ENCODE results near the gene AGO4. TPM values are rescaled to one million over a fixed set of nuclear protein-coding genes. Genes with fewer than 3 reads are reported as not detected.
A peak's percentile ranks its signal among the peaks of the same experiment; 100 is the strongest.

The AGO4 gene
- total RNA-seq, 4 donors from 2014 or later = 4.6 to 18.1 (median 7.5) TPM

DNA sequence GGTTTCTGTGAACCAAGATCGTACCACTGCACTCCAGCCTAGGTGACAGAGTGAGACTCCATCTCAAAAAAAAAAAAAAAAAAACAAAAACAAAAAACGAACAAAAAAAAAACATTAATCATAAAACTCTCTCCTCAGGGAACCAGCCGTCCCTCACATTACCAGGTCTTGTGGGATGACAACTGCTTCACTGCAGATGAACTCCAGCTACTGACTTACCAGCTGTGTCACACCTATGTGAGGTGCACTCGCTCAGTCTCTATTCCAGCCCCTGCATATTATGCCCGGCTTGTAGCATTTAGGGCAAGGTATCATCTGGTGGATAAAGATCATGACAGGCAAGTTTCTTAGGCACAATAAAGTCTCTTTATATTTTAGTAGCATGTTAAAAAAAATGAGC is 42.9 kb downstream of the AGO4 start:
- DNase-seq = no peak
- TF ChIP-seq, protein P1, sequence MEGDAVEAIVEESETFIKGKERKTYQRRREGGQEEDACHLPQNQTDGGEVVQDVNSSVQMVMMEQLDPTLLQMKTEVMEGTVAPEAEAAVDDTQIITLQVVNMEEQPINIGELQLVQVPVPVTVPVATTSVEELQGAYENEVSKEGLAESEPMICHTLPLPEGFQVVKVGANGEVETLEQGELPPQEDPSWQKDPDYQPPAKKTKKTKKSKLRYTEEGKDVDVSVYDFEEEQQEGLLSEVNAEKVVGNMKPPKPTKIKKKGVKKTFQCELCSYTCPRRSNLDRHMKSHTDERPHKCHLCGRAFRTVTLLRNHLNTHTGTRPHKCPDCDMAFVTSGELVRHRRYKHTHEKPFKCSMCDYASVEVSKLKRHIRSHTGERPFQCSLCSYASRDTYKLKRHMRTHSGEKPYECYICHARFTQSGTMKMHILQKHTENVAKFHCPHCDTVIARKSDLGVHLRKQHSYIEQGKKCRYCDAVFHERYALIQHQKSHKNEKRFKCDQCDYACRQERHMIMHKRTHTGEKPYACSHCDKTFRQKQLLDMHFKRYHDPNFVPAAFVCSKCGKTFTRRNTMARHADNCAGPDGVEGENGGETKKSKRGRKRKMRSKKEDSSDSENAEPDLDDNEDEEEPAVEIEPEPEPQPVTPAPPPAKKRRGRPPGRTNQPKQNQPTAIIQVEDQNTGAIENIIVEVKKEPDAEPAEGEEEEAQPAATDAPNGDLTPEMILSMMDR (IDR thresholded peaks at IDR 0.05) = no peak
- TF ChIP-seq POLR2A (IDR thresholded peaks at IDR 0.05) = no peak
- intact Hi-C loops (cut with DNase I) = no loop called here
- Histone ChIP-seq H3K4me1 (peaks cover 0 to 43% (median 13%) of the 10 kb centered on the region in 3 donors), H3K27me3 (no peaks in the 10 kb centered on the region), H3K4me3 (no peak overlapping the region), H3K27ac (peak overlapping the region in 3 of 4 donors; percentile 49 to 73 (median 67)), H3K36me3 (peaks cover 0 to 85% (median 12%) of the 10 kb centered on the region in 3 donors), H3K9me3 (no peaks in the 10 kb centered on the region)
- 37 to 50% methylated on average over 5 of the region's 5 CpGs for WGBS, 2 donors

DNA sequence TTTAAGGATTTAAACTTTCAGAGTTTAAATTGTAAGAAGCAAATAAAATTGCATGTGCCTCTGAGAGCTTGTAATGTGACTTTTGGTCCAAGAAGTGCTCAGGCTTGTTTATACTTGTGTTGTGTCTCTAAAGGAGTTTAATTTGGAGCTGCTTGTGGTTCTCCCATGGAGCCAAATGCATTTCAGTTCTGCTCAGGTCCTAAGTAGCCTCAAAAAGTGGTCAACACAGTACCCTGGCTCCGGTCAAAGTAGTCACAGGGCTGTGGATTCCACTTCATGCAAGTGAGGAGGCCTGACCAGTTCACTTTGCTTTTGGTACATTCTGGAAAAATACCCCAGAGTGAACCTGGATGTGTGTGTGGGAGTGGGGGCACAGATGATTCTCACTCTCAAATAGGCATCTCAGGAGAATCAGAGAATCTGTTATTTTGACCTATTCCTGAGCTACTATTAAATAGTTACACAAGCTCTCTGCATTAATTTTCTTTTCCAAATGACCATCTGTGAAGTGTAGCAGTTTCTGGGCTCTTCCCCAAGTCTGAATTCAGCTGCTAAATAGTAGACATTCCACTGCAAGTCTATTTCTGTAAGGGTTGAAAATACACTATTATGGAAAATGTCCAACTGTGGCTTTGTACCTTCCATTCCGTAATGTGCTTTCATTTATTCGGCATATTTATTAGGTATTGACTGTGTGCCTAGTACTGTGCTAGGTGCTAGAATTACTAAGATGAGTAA is 43.5 kb downstream of the AGO4 start:
- H3K4me1 ChIP-seq = peaks cover 0 to 40% (median 13%) of the 10 kb centered on the region in 3 donors
- TF ChIP-seq, protein P1 (IDR thresholded peaks at IDR 0.05) = no peak
- DNase-seq = no peak
- 31 to 36% methylated on average over 3 of the region's 3 CpGs for WGBS, 2 donors
- no peaks in the 10 kb centered on the region for H3K9me3 ChIP-seq
- intact Hi-C loops (cut with DNase I) = no loop called here
- H3K4me3 ChIP-seq = no peak overlapping the region
- peaks cover 0 to 85% (median 12%) of the 10 kb centered on the region in 3 donors for H3K36me3 ChIP-seq
- H3K27ac ChIP-seq = peak overlapping the region; percentile 49 to 74 (median 70)
- H3K27me3 ChIP-seq = no peaks in the 10 kb centered on the region

DNA sequence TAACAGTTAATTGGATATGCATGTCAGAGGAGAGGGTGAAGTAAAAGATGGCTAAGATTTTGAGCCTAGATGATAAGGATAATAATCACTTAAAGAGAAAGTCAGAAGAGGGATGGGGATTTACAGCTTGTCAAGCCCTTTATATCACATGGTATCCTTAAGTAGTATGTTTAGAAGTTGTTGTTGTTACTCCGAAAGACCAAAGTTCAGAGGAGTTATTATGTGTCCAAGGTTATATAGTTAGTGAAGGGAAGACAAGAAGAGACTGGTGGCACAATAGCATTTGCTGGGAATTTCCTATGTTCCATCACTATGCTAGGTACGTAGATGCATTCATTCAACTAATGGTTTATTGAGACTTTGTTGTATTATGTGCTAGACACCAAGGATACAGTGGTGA is 44.4 kb downstream of the AGO4 start:
- DNase-seq = no peak
- no peak overlapping the region for H3K4me3 ChIP-seq
- WGBS, 2 donors = 39 to 48% methylated on average over 2 of the region's 2 CpGs
- H3K27ac ChIP-seq = peak overlapping the region in 2 of 4 donors; percentile 67 to 73
- H3K4me1 ChIP-seq = peaks cover 0 to 40% (median 13%) of the 10 kb centered on the region in 3 donors
- TF ChIP-seq POLR2A (IDR thresholded peaks at IDR 0.05) = no peak
- TF ChIP-seq, protein P1 (IDR thresholded peaks at IDR 0.05) = no peak
- intact Hi-C loops (cut with DNase I) = no loop called here
- H3K36me3 ChIP-seq = peaks cover 0 to 75% (median 12%) of the 10 kb centered on the region in 3 donors
- H3K27me3 ChIP-seq = no peaks in the 10 kb centered on the region
- no peaks in the 10 kb centered on the region for H3K9me3 ChIP-seq

DNA sequence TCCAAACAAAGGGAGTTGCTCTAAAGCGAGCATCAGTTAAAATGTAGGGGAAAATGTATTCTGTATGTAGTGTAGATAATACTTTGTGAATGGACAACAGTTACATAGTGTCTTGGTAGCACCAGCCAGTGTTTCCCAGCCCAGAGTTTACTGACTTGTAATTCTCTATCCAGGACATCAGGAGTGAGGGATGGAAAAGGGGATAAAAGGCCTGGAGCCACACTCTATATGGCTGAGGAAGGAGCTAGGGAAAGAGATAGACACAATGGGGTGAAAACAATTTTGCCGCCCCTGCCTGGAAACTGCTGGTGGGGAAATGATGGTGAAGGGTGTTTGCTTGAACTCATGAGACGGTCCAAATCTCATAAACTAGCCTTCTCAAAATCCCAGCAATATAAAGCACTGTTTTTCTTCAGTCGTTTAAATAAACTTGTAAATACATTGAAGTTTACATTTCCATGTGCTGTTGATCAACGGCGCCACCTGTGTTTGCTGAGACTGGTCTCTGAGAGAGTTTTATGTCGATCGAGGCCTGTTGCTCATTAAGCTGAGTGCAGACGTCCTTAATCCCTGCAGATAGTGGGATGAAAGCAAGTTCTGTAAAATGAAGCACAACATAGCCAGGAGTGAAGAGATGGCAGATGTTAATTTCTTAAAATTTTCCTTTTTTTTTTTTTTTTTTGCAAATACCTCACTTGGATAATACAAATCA is 47.3 kb downstream of the AGO4 start:
- intact Hi-C loops (cut with DNase I) = no loop called here
- no peak for TF ChIP-seq POLR2A (IDR thresholded peaks at IDR 0.05)

DNA sequence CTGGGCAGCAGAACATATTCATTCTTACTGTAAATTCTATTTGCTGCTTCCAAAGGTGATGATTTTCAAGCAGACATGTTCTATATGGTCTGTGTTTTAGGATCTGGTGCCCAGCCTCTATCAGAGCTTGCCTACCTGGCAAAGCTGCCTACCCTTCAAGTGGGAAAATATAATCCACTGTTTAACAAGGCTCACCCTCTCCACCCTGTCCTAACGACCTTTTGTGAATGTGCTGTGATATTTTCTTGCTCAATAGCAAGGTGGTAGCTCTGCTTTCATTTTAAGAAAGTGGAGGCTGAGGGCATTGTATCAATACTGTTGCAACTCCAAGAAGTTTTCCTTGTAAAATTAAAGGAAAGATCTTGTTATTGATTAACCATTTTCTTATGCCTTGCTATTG is 49.1 kb downstream of the AGO4 start:
- H3K9me3 ChIP-seq = no peaks in the 10 kb centered on the region
- no peaks in the 10 kb centered on the region for H3K27me3 ChIP-seq
- 43 to 47% methylated on average over 1 of the region's 1 CpG for WGBS, 2 donors
- H3K4me3 ChIP-seq = no peak overlapping the region
- peaks cover 0 to 3% (median 1%) of the 10 kb centered on the region in 3 donors for H3K4me1 ChIP-seq
- TF ChIP-seq POLR2A (IDR thresholded peaks at IDR 0.05) = no peak
- TF ChIP-seq, protein P1 (IDR thresholded peaks at IDR 0.05) = no peak
- intact Hi-C loops (cut with DNase I) = no loop called here
- no peak overlapping the region for H3K27ac ChIP-seq
- no peak for DNase-seq
- H3K36me3 ChIP-seq = peaks cover 0 to 41% (median 12%) of the 10 kb centered on the region in 3 donors

More for the DNA sequence above, 47.3 kb downstream of the AGO4 start:
- 60 to 66% methylated on average over 9 of the region's 9 CpGs for WGBS, 2 donors
- Histone ChIP-seq H3K4me1 (peaks cover 0 to 21% (median 13%) of the 10 kb centered on the region in 3 donors), H3K27me3 (no peaks in the 10 kb centered on the region), H3K4me3 (no peak overlapping the region), H3K36me3 (peaks cover 0 to 59% (median 12%) of the 10 kb centered on the region in 3 donors), H3K9me3 (no peaks in the 10 kb centered on the region), H3K27ac (no peak overlapping the region)
- no peak for DNase-seq
